Immature natural killer cell (primary cell): Measurements from ENCODE around the gene RABEP1. TPM values are rescaled to one million over a fixed set of nuclear protein-coding genes. Genes with fewer than 3 reads are reported as not detected.

ENCODE experiments used
- DNase-seq, 3 donors: peaks; one replicate each; pipeline ENCODE4 v3.0.0; 2022; ENCODE audit warnings: mixed read lengths in 1 of 3
- H3K27ac Mint-ChIP-seq, 6 donors: one replicate each; pipeline ENCODE4 v1.8.0; 2020; ENCODE audit warnings: mixed read lengths in 6 of 6, mild to moderate bottlenecking in 5 of 6, inconsistent platforms in 4 of 6, moderate library complexity in 3 of 6
- H3K27me3 Mint-ChIP-seq, 3 donors: one replicate each; pipeline ENCODE4 v1.8.0; 2020 to 2021; ENCODE audit warnings: low read depth in 3 of 3, mild to moderate bottlenecking in 3 of 3, mixed read lengths in 3 of 3, moderate library complexity in 3 of 3, inconsistent platforms in 1 of 3
- H3K36me3 Mint-ChIP-seq, 3 donors: one replicate each; pipeline ENCODE4 v1.8.0; 2020; ENCODE audit warnings: mixed read lengths in 3 of 3, inconsistent platforms in 2 of 3, mild to moderate bottlenecking in 2 of 3
- H3K4me1 Mint-ChIP-seq, 2 donors: one replicate each; pipeline ENCODE4 v1.8.0; 2020; ENCODE audit warnings: inconsistent platforms in 2 of 2, mild to moderate bottlenecking in 2 of 2, mixed read lengths in 2 of 2, moderate library complexity in 1 of 2
- H3K4me3 Mint-ChIP-seq, 5 donors: one replicate each; pipeline ENCODE4 v1.8.0; 2020; ENCODE audit warnings: mild to moderate bottlenecking in 5 of 5, mixed read lengths in 5 of 5, inconsistent platforms in 3 of 5, moderate library complexity in 3 of 5
- H3K9me3 Mint-ChIP-seq, 6 donors: one replicate each; pipeline ENCODE4 v1.8.0; 2020; ENCODE audit warnings: mild to moderate bottlenecking in 6 of 6, mixed read lengths in 6 of 6, inconsistent platforms in 4 of 6, moderate library complexity in 3 of 6
- polyA plus RNA-seq, 3 donors: library from polyadenylated mRNA; unstranded; fragments of 300-500 nt; fragmentation: Illumina TruSeq; gene quantifications; one replicate each; pipeline ENCODE4 v1.2.3, GENCODE V29; 2021

Gene RABEP1
- polyA plus RNA-seq, 3 donors from 2014 or later = 21.7 to 43.8 (median 27.8) TPM

DNA sequence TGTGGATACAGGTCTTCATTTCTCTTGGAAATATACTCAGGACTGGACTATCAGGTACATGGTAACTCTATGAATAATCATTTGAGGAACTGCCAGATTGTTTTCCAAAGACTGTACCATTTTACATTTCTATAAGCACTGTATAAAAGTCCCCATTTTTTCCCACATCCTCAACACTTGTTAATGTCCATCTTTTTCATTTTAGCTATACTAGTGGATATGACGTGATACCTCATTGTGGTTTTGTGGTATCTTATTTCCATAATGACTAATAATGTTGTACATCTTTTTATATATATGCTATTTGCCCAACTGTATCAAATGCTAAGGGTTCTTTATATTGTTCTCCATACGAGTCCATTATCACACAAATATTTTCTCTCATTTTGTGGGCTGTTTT, 114.5 kb downstream of the RABEP1 start:
- Mint-ChIP-seq H3K27me3 (peaks cover 0 to 8% (median 5%) of the 10 kb centered on the region in 3 donors), H3K4me3 (no peak overlapping the region), H3K9me3 (no peaks in the 10 kb centered on the region), H3K36me3 (peaks cover 33 to 46% (median 33%) of the 10 kb centered on the region in 3 donors), H3K27ac (no peak overlapping the region), H3K4me1 (no peaks in the 10 kb centered on the region)
- DNase-seq = no peak

GRCh38 chr17:5399767-5400166, 117.7 kb downstream of the RABEP1 start:
- Mint-ChIP-seq H3K4me3 (no peak overlapping the region), H3K9me3 (no peaks in the 10 kb centered on the region), H3K4me1 (no peaks in the 10 kb centered on the region), H3K27ac (no peak overlapping the region), H3K27me3 (peaks cover 0 to 5% (median 3%) of the 10 kb centered on the region in 3 donors), H3K36me3 (peaks cover 23 to 38% (median 25%) of the 10 kb centered on the region in 3 donors)
- no peak for DNase-seq

GRCh38 chr17:5405400-5405799, 123.3 kb downstream of the RABEP1 start:
- DNase-seq = no peak
- peaks cover 9 to 30% (median 20%) of the 10 kb centered on the region in 3 donors for H3K36me3 Mint-ChIP-seq
- H3K4me1 Mint-ChIP-seq = peaks cover 3 to 7% of the 10 kb centered on the region in 2 donors
- H3K27ac Mint-ChIP-seq = no peak overlapping the region
- H3K27me3 Mint-ChIP-seq = peaks cover 0 to 3% (median 2%) of the 10 kb centered on the region in 3 donors
- H3K4me3 Mint-ChIP-seq = no peak overlapping the region
- H3K9me3 Mint-ChIP-seq = no peaks in the 10 kb centered on the region

GRCh38 chr17:5408186-5408585, 126.1 kb downstream of the RABEP1 start:
- no peak for DNase-seq
- H3K9me3 Mint-ChIP-seq = no peaks in the 10 kb centered on the region
- no peak overlapping the region for H3K27ac Mint-ChIP-seq
- peaks cover 9 to 26% of the 10 kb centered on the region in 2 donors for H3K4me1 Mint-ChIP-seq
- H3K36me3 Mint-ChIP-seq = peaks cover 24 to 43% (median 27%) of the 10 kb centered on the region in 3 donors
- H3K27me3 Mint-ChIP-seq = peaks cover 0 to 3% (median 2%) of the 10 kb centered on the region in 3 donors
- no peak overlapping the region for H3K4me3 Mint-ChIP-seq

DNA sequence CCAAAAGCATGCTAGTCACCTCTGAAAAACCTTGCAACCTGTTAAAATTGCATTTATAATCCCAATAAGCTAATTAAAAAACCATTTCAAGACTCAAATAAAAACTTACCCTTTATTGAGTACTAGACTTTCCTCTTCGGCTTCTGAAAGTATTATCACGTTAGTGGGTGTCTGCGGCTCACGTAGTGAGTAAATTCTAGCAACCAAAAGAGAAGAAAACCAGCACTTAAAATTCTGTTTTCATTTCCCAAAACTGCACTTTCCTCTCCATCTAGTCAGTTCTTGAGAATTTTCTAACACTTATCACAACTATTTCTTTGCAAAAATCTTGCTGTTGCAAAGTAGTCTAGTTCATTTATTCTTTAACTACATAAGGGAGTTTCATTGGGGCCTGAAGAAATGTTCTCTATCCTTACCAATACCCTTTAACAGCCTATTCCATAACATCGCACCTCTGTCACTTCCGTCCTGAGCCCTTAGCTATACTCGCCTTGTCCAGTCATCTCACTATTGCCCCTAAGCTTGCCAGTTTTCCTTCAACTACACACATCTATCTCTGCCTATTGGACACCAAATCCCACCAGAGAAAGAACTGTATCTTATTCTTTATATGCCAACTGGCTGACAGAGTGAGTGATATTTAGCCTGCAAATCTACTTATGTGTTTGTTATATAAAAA, 128.6 kb downstream of the RABEP1 start:
- DNase-seq = no peak
- peaks cover 19 to 33% (median 23%) of the 10 kb centered on the region in 3 donors for H3K36me3 Mint-ChIP-seq
- H3K9me3 Mint-ChIP-seq = no peaks in the 10 kb centered on the region
- H3K27ac Mint-ChIP-seq = peak overlapping the region in 1 of 6 donors; percentile 44
- H3K4me3 Mint-ChIP-seq = no peak overlapping the region
- H3K4me1 Mint-ChIP-seq = peaks cover 10 to 26% of the 10 kb centered on the region in 2 donors
- H3K27me3 Mint-ChIP-seq = no peaks in the 10 kb centered on the region

DNA sequence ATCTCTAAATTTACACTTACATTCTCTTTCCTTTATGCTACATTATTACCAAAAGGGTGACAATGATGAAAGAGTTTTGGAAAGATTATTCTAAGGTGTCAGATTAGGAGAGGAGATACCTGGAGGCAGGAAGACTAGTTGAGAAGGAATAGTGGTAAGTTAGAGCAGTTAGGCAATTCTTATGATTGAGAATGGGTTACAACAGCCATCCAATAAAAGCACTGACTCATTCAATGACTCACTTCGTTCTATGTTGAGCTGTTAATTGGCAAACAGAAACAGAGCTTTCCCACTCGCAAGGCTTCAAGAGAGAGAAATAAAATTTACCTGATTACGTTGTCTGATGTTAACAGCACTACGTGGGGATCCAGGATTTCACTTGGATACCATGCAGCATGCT, 131.6 kb downstream of the RABEP1 start:
- H3K27me3 Mint-ChIP-seq = peaks cover 0 to under 1% (median under 1%) of the 10 kb centered on the region in 3 donors
- H3K4me1 Mint-ChIP-seq = peaks cover 24 to 39% of the 10 kb centered on the region in 2 donors
- no peak overlapping the region for H3K4me3 Mint-ChIP-seq
- no peak overlapping the region for H3K27ac Mint-ChIP-seq
- no peaks in the 10 kb centered on the region for H3K9me3 Mint-ChIP-seq
- peaks cover 17 to 37% (median 27%) of the 10 kb centered on the region in 3 donors for H3K36me3 Mint-ChIP-seq
- DNase-seq = no peak

DNA sequence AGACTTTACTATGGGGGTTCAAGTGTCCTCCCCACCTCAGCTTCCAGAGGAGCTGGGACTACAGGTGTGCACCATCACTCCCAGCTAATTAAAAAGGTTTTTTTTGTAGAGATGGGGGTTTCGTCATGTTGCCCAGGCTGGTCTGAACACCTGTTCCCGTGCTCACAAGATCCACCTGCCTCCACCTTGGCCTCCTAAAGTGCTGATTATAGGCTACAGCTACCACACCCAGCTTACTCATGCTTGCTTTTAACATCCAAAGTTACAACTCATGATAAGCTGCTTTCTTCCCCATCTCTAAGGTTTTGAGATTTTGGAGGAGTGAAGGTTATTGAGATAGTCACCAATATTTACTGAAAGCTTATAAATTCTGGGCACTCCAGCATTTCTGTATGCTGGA, 134.8 kb downstream of the RABEP1 start:
- Mint-ChIP-seq H3K4me3 (peak overlapping the region in 3 of 5 donors; percentile 17 to 64 (median 64)), H3K36me3 (peaks cover 0 to 20% (median 20%) of the 10 kb centered on the region in 3 donors), H3K9me3 (no peaks in the 10 kb centered on the region), H3K27ac (no peak overlapping the region), H3K4me1 (peaks cover 40 to 47% of the 10 kb centered on the region in 2 donors), H3K27me3 (peaks cover 9 to 16% (median 13%) of the 10 kb centered on the region in 3 donors)
- DNase-seq = no peak

DNA sequence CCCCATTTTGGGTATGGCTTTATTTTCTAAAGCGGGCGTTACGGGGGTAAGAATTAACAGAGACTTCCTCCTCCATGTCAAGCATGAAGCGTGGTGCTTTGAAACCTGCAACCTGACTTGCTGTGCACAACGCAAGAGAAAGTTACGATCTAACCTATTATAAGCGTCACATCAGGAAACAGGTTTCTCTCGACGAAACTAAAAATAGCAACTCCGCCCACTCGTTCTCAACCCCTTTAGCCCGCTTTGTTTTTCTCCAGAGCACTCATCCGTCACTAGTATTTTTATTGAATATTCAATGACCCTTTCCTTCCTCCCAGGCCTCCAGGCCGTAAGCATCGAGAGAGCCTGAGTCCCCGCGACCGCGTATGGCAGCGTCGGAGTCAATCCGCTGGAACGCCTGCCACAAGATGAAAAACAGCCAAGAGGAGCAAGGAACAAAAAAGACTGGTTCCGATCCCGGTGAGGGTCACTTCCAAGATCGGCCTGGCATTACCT, 136.8 kb downstream of the RABEP1 start:
- Mint-ChIP-seq H3K36me3 (peaks cover 0 to 10% (median 9%) of the 10 kb centered on the region in 3 donors), H3K4me1 (peaks cover 36 to 50% of the 10 kb centered on the region in 2 donors), H3K27me3 (peaks cover 9 to 16% (median 13%) of the 10 kb centered on the region in 3 donors), H3K4me3 (peak overlapping the region; percentile 96 to 99 (median 97)), H3K27ac (peak overlapping the region; percentile 96 to 98 (median 97)), H3K9me3 (no peaks in the 10 kb centered on the region)
- peak; percentile 68 to 77 (median 70) for DNase-seq

DNA sequence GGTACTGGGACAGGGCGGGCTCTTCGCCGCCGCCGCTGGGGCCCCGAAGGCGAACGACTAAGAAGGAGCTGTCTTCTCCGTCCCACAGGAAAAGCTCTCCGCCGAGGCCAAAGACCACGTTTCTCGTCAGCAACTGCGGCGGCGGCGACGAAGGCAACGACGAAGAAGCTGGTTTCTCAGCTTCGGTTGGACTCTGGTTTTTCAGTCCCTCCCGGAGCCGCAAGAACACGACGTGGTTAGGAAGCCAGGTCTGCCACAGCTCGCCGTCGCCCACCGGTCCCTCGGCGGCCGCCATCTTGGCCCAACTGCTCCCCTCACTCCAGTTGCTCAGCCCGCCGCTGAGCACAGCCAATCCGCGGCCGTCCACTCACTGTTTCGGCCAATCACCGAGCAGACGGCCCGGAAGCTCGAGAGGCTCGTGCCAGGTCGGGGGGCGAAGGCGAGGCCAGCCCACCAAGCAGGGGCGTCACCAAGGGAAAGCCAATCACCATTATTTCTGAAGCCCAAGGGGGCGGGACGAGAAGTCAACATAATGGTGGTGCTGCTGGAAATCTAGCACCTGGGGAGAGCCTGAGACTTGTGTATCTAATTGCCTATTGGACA, 137.4 kb downstream of the RABEP1 start, which contains the start of gene NUP88:
NUP88 (minus strand) TSS at position 307 of the 603 bp plus-strand sequence; CDS start at position 295, 12 bp downstream.
- peaks cover 36 to 50% of the 10 kb centered on the region in 2 donors for H3K4me1 Mint-ChIP-seq
- H3K36me3 Mint-ChIP-seq = peaks cover 0 to 10% (median 9%) of the 10 kb centered on the region in 3 donors
- H3K9me3 Mint-ChIP-seq = no peaks in the 10 kb centered on the region

DNA sequence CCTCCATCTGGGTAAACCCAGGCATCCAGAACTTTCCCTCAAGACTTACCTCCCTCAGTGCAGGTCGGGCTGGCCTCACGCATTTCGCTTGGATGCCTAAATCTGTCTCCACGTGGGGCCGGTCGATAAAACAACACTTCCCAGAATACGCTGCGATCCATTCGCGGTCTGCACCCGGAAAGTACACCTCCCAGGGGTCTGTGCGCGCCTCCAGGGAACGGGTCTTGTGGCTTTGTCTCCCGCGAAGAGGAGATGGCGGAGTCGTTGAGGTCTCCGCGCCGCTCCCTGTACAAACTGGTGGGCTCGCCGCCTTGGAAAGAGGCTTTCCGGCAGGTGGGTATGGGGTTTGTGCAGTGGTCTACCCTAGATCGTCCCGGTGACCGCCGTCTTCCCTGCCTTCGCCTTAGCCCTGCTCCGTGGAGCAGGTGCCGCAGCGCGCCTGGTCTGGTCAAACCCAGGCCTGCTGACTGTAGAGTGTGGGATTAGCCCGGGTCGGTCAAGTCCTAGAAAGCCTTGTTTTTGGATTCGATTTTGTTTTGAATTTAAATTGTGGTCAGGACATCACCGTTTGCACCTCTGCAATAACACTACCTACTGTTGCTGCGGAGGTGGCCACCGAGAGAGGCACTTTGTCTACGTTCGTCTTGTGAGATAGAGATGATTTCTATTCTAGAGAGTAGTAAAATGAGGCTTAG, 138.0 kb downstream of the RABEP1 start, which contains the start of gene RPAIN:
RPAIN (plus strand) TSS at position 224 of the 695 bp plus-strand sequence; CDS start at position 253, 29 bp downstream.
- Mint-ChIP-seq H3K4me3 (peak within 1 kb of the TSS; percentile 96 to 99 (median 97)), H3K36me3 (peaks cover 0 to 14% (median 10%) of the 10 kb centered on the region in 3 donors), H3K27ac (peak within 1 kb of the TSS; percentile 96 to 98 (median 97)), H3K9me3 (no peaks in the 10 kb centered on the region), H3K4me1 (peaks cover 36 to 50% of the 10 kb centered on the region in 2 donors), H3K27me3 (peaks cover 9 to 16% (median 13%) of the 10 kb centered on the region in 3 donors)
- DNase-seq = peak in 1 of 3 donors; percentile 85

More for the DNA sequence above, 137.4 kb downstream of the RABEP1 start, which contains the start of gene NUP88:
- peak; percentile 95 to 97 (median 96) for DNase-seq
- peaks cover 9 to 16% (median 13%) of the 10 kb centered on the region in 3 donors for H3K27me3 Mint-ChIP-seq
- H3K27ac Mint-ChIP-seq = peak within 1 kb of the TSS; percentile 96 to 98 (median 97)
- peak within 1 kb of the TSS; percentile 96 to 99 (median 97) for H3K4me3 Mint-ChIP-seq

DNA sequence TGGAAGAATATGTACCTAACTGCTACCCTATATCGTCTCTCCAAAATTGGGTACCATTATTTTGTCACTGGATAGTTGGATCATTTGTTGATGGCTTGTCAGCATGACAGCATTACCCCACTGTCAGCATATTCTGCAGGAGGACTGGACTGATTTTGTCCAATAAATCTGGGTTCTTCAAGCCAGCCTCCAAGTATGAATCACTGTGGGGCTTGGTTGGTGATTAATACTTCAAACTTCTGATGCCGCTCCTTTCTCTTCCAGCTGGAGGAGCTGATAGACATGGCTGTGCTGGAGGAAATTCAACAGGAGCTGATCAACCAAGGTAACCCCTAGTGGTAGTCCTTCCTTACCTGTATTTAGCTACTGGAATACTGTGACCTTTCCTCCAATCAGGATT, 140.4 kb downstream of the RABEP1 start:
- no peak for DNase-seq
- Mint-ChIP-seq H3K9me3 (no peaks in the 10 kb centered on the region), H3K4me3 (no peak overlapping the region), H3K27me3 (peaks cover 9 to 16% (median 14%) of the 10 kb centered on the region in 3 donors), H3K27ac (peak overlapping the region in 1 of 6 donors; percentile 14), H3K36me3 (peaks cover 9 to 22% (median 17%) of the 10 kb centered on the region in 3 donors), H3K4me1 (peaks cover 32 to 41% of the 10 kb centered on the region in 2 donors)

GRCh38 chr17:5424909-5425308, 142.8 kb downstream of the RABEP1 start:
- no peak for DNase-seq
- Mint-ChIP-seq H3K27me3 (peaks cover 2 to 4% (median 3%) of the 10 kb centered on the region in 3 donors), H3K27ac (no peak overlapping the region), H3K4me3 (no peak overlapping the region), H3K4me1 (peaks cover 21 to 31% of the 10 kb centered on the region in 2 donors), H3K36me3 (peaks cover 9 to 39% (median 27%) of the 10 kb centered on the region in 3 donors), H3K9me3 (no peaks in the 10 kb centered on the region)

GRCh38 chr17:5425826-5426225, 143.7 kb downstream of the RABEP1 start:
- Mint-ChIP-seq H3K4me1 (peaks cover 15 to 27% of the 10 kb centered on the region in 2 donors), H3K36me3 (peaks cover 9 to 42% (median 31%) of the 10 kb centered on the region in 3 donors), H3K9me3 (no peaks in the 10 kb centered on the region), H3K27me3 (peaks cover 0 to 2% (median 2%) of the 10 kb centered on the region in 3 donors), H3K4me3 (no peak overlapping the region), H3K27ac (no peak overlapping the region)
- no peak for DNase-seq
